Mononuclear cell (primary cell): ENCODE measurements around the gene PLCL2. TPM values are rescaled to one million over a fixed set of nuclear protein-coding genes. Genes with fewer than 3 reads are reported as not detected.

Experiments used
- H3K27me3 ChIP-seq: 2 replicates; pipeline ENCODE4 v1.6.0; 2011; ENCODE audit warnings: low read length, control low read depth; ENCODE audit not compliant: insufficient read depth
- H3K4me1 ChIP-seq: 2 replicates; pipeline ENCODE4 v1.5.1; 2011; ENCODE audit warnings: mild to moderate bottlenecking, low read length, control low read depth; ENCODE audit not compliant: insufficient read depth
- H3K4me3 ChIP-seq: 2 replicates; pipeline ENCODE4 v1.5.1; 2011; ENCODE audit warnings: mild to moderate bottlenecking, low read length, moderate library complexity
- H3K9me3 ChIP-seq: 2 replicates; pipeline ENCODE4 v1.5.1; 2011; ENCODE audit warnings: low read depth, mild to moderate bottlenecking, control low read depth, low read length
- total RNA-seq: library from RNA; depleted of rRNA; stranded (reverse); fragments of >200 nt; gene quantifications from one replicate; pipeline ENCODE4 v1.2.3, GENCODE V29; 2012

The PLCL2 gene
- total RNA-seq, 1 donor, result 73.6 TPM

- Histone ChIP-seq H3K27me3 (no peaks in the 10 kb centered on the region), H3K4me1 (peaks cover 50% of the 10 kb centered on the region), H3K4me3 (no peak overlapping the region), H3K9me3 (no peaks in the 10 kb centered on the region)
Measured at GRCh38 chr3:17052363-17052762, 167.6 kb downstream of the PLCL2 start.

GRCh38 chr3:17054301-17054981, 169.7 kb downstream of the PLCL2 start:
- Histone ChIP-seq H3K4me1 (peaks cover 50% of the 10 kb centered on the region), H3K27me3 (no peaks in the 10 kb centered on the region), H3K9me3 (no peaks in the 10 kb centered on the region), H3K4me3 (no peak overlapping the region)

GRCh38 chr3:17054982-17055343, 170.2 kb downstream of the PLCL2 start:
- Histone ChIP-seq H3K27me3 (no peaks in the 10 kb centered on the region), H3K9me3 (no peaks in the 10 kb centered on the region), H3K4me1 (peaks cover 47% of the 10 kb centered on the region), H3K4me3 (no peak overlapping the region)

GRCh38 chr3:17055374-17056276, 170.9 kb downstream of the PLCL2 start:
- Histone ChIP-seq H3K27me3 (no peaks in the 10 kb centered on the region), H3K4me1 (peaks cover 40% of the 10 kb centered on the region), H3K9me3 (no peaks in the 10 kb centered on the region), H3K4me3 (no peak overlapping the region)

GRCh38 chr3:17057321-17057720, 172.6 kb downstream of the PLCL2 start:
- no peak overlapping the region for H3K4me3 ChIP-seq
- peaks cover 28% of the 10 kb centered on the region for H3K4me1 ChIP-seq
- H3K9me3 ChIP-seq, result no peaks in the 10 kb centered on the region
- H3K27me3 ChIP-seq, result no peaks in the 10 kb centered on the region

- no peaks in the 10 kb centered on the region for H3K27me3 ChIP-seq
- H3K9me3 ChIP-seq, result no peaks in the 10 kb centered on the region
- peaks cover 8% of the 10 kb centered on the region for H3K4me1 ChIP-seq
- H3K4me3 ChIP-seq, result no peak overlapping the region
Measured at GRCh38 chr3:17059989-17060550, 175.3 kb downstream of the PLCL2 start.

GRCh38 chr3:17061005-17061404, 176.2 kb downstream of the PLCL2 start:
- Histone ChIP-seq H3K4me3 (no peak overlapping the region), H3K27me3 (no peaks in the 10 kb centered on the region), H3K4me1 (no peaks in the 10 kb centered on the region), H3K9me3 (no peaks in the 10 kb centered on the region)

GRCh38 chr3:17062736-17063135, 178.0 kb downstream of the PLCL2 start:
- Histone ChIP-seq H3K4me1 (no peaks in the 10 kb centered on the region), H3K9me3 (no peaks in the 10 kb centered on the region), H3K27me3 (no peaks in the 10 kb centered on the region), H3K4me3 (no peak overlapping the region)

- Histone ChIP-seq H3K4me1 (no peaks in the 10 kb centered on the region), H3K4me3 (no peak overlapping the region), H3K27me3 (no peaks in the 10 kb centered on the region), H3K9me3 (no peaks in the 10 kb centered on the region)
Measured at GRCh38 chr3:17063596-17063995, 178.8 kb downstream of the PLCL2 start.

GRCh38 chr3:17065315-17065714, 180.6 kb downstream of the PLCL2 start:
- no peak overlapping the region for H3K4me3 ChIP-seq
- H3K4me1 ChIP-seq, result no peaks in the 10 kb centered on the region
- no peaks in the 10 kb centered on the region for H3K27me3 ChIP-seq
- no peaks in the 10 kb centered on the region for H3K9me3 ChIP-seq

GRCh38 chr3:17065881-17066280, 181.1 kb downstream of the PLCL2 start:
- H3K27me3 ChIP-seq, result no peaks in the 10 kb centered on the region
- no peak overlapping the region for H3K4me3 ChIP-seq
- no peaks in the 10 kb centered on the region for H3K9me3 ChIP-seq
- H3K4me1 ChIP-seq, result no peaks in the 10 kb centered on the region

- Histone ChIP-seq H3K4me1 (peaks cover 12% of the 10 kb centered on the region), H3K27me3 (no peaks in the 10 kb centered on the region), H3K4me3 (no peak overlapping the region), H3K9me3 (no peaks in the 10 kb centered on the region)
Measured at GRCh38 chr3:17069754-17070153, 185.0 kb downstream of the PLCL2 start.

GRCh38 chr3:17070161-17070959, 185.6 kb downstream of the PLCL2 start:
- H3K4me3 ChIP-seq, result no peak overlapping the region
- no peaks in the 10 kb centered on the region for H3K9me3 ChIP-seq
- no peaks in the 10 kb centered on the region for H3K27me3 ChIP-seq
- H3K4me1 ChIP-seq, result peaks cover 15% of the 10 kb centered on the region

GRCh38 chr3:17074559-17074958, 189.8 kb downstream of the PLCL2 start:
- Histone ChIP-seq H3K4me1 (peaks cover 18% of the 10 kb centered on the region), H3K9me3 (no peaks in the 10 kb centered on the region), H3K4me3 (no peak overlapping the region), H3K27me3 (no peaks in the 10 kb centered on the region)

- no peaks in the 10 kb centered on the region for H3K9me3 ChIP-seq
- no peaks in the 10 kb centered on the region for H3K27me3 ChIP-seq
- no peak overlapping the region for H3K4me3 ChIP-seq
- H3K4me1 ChIP-seq, result peaks cover 23% of the 10 kb centered on the region
Measured at GRCh38 chr3:17075358-17075757, 190.6 kb downstream of the PLCL2 start.
